HG02973 (cell line): Measurements from ENCODE around the gene DIPK1A.
"Not testable (repeated sequence)": the region's sequence is repeated elsewhere in the genome, so short reads cannot be mapped to it uniquely, and the experiment has no call there.

Source experiments
- ATAC-seq: cut with Tn5 transposase; IDR thresholded peaks from one replicate; pipeline ENCODE4 v1.9.1; 2021; ENCODE audit warnings: moderate library complexity; ENCODE audit not compliant: unreplicated experiment

The DIPK1A gene

GRCh38 chr1:92922356-92923035 lies 38.8 kb downstream of the DIPK1A start:
- ATAC-seq: no peak

- no peak for ATAC-seq
Measured at GRCh38 chr1:92921031-92922023, 39.9 kb downstream of the DIPK1A start.

- ATAC-seq: no peak
Measured at GRCh38 chr1:92916899-92917298, 44.4 kb downstream of the DIPK1A start.

- no peak for ATAC-seq
Measured at GRCh38 chr1:92915547-92915946, 45.7 kb downstream of the DIPK1A start.

GRCh38 chr1:92913093-92913819 lies 48.0 kb downstream of the DIPK1A start:
- no peak for ATAC-seq

- no peak for ATAC-seq
Measured at GRCh38 chr1:92910081-92910480, 51.2 kb downstream of the DIPK1A start.

GRCh38 chr1:92909321-92909720 lies 51.9 kb downstream of the DIPK1A start:
- ATAC-seq: no peak

GRCh38 chr1:92907949-92908684 lies 53.1 kb downstream of the DIPK1A start:
- no peak for ATAC-seq

GRCh38 chr1:92903765-92904164 lies 57.5 kb downstream of the DIPK1A start:
- no peak for ATAC-seq

GRCh38 chr1:92902406-92902744 lies 58.9 kb downstream of the DIPK1A start:
- no peak for ATAC-seq

- no peak for ATAC-seq
Measured at GRCh38 chr1:92901699-92902405, 59.4 kb downstream of the DIPK1A start.

GRCh38 chr1:92901126-92901525 lies 60.1 kb downstream of the DIPK1A start:
- no peak for ATAC-seq

GRCh38 chr1:92900539-92900938 lies 60.7 kb downstream of the DIPK1A start:
- ATAC-seq: no peak

- ATAC-seq: no peak
Measured at GRCh38 chr1:92899780-92900179, 61.5 kb downstream of the DIPK1A start.

GRCh38 chr1:92898053-92898452 lies 63.2 kb downstream of the DIPK1A start:
- not testable (repeated sequence) for ATAC-seq

GRCh38 chr1:92887465-92887864 lies 73.8 kb downstream of the DIPK1A start:
- no peak for ATAC-seq

- ATAC-seq: no peak
Measured at GRCh38 chr1:92886886-92887419, 74.3 kb downstream of the DIPK1A start.

GRCh38 chr1:92884195-92884594 lies 77.1 kb downstream of the DIPK1A start:
- no peak for ATAC-seq

GRCh38 chr1:92883297-92883696 lies 78.0 kb downstream of the DIPK1A start:
- ATAC-seq: no peak

GRCh38 chr1:92882819-92883218 lies 78.4 kb downstream of the DIPK1A start:
- ATAC-seq: no peak
